Upper lobe of left lung (tissue), 4 donors: Measurements from ENCODE around the gene PDLIM1.

Experiments
- POLR2A ChIP-seq, 4 donors: fragments of 450-650 bp; IDR thresholded peaks; one replicate each; pipeline ENCODE4 v1.5.1; 2016 to 2017; ENCODE audit warnings: antibody characterized with exemption in 4 of 4, mild to moderate bottlenecking in 2 of 4
- POLR2AphosphoS5 ChIP-seq, 2 donors: sonication (generic); formaldehyde crosslinking; IDR thresholded peaks; one replicate each; pipeline ENCODE4 v1.5.1; 2017; ENCODE audit warnings: antibody characterized with exemption in 2 of 2
- TF ChIP-seq, protein P1 (sequence below), 6 experiments: fragments of 450-650 bp in 4 of 6; fragments of 200-600 bp in 2 of 6; sonication (generic) in 2 of 6; IDR thresholded peaks; one replicate each; pipeline ENCODE4 v1.5.1; 2016 to 2019; ENCODE audit warnings: antibody characterized with exemption in 6 of 6

DNA sequence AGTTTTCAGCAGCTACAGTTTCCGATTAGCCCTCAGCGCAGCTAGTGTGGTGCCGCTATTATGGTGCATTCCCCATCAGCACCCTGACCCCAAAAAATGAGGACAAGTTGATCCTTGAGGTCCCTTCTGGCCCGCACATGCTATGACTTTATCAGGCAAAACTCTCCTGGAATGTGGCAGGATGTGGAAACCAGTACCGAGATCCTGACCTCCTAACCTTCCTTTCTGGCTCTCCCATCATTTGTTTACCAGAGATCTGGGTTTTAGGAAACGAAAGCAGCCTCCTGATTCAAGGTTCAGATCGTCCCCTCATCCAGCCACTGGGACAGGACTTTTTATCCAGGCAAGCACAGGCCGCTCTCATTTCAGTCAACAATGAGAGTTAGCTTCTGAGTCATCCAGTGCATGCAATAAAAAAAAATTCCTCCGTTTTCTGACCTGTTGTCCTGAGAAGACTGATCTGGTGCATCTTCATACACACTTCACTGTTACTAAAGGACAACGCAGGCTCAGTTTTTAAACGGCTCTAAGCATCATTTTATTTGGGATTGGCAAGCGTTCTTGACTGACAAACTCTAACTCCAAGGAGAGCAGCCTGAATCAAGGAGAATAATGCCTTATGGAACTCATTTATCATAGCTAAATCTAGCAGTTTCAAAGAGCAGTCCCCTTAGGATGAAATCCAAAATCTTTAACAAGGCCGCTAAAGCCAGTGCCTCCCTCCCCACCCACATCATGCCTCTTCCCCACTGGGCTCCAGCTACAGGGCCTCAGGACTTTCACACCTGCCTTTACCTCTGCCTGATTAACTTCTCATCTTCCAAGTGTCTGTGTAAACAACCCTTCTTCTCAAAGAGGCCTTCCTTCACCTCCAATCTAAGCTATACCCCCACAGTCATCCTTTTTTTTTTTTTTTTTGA, 17.1 kb downstream of the PDLIM1 start:
- peak; percentile 78 to 83 for TF ChIP-seq POLR2AphosphoS5 (IDR thresholded peaks at IDR 0.05)
- no peak for TF ChIP-seq POLR2A (IDR thresholded peaks at IDR 0.05)
- TF ChIP-seq, protein P1, sequence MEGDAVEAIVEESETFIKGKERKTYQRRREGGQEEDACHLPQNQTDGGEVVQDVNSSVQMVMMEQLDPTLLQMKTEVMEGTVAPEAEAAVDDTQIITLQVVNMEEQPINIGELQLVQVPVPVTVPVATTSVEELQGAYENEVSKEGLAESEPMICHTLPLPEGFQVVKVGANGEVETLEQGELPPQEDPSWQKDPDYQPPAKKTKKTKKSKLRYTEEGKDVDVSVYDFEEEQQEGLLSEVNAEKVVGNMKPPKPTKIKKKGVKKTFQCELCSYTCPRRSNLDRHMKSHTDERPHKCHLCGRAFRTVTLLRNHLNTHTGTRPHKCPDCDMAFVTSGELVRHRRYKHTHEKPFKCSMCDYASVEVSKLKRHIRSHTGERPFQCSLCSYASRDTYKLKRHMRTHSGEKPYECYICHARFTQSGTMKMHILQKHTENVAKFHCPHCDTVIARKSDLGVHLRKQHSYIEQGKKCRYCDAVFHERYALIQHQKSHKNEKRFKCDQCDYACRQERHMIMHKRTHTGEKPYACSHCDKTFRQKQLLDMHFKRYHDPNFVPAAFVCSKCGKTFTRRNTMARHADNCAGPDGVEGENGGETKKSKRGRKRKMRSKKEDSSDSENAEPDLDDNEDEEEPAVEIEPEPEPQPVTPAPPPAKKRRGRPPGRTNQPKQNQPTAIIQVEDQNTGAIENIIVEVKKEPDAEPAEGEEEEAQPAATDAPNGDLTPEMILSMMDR (IDR thresholded peaks at IDR 0.05), result no peak
